LNCaP clone FGC (cell line): ENCODE measurements around the gene CAPRIN2.
A peak's percentile ranks its signal among the peaks of the same experiment; 100 is the strongest.

ENCODE experiments used
- DNase-seq: peaks from one replicate; pipeline ENCODE4 v3.0.0-alpha.2; 2011; ENCODE audit warnings: low read depth
- H3K4me3 ChIP-seq: 2 replicates; pipeline ENCODE4 v1.5.1; 2011; ENCODE audit warnings: mild to moderate bottlenecking, low read depth, low read length, control low read depth
- TF ChIP-seq, protein P1 (sequence below): IDR thresholded peaks from 2 replicates; pipeline ENCODE4 v1.5.1; 2012; ENCODE audit warnings: mild to moderate bottlenecking; ENCODE audit not compliant: control insufficient read depth, insufficient read depth; ENCODE audit errors: extremely low read depth

CAPRIN2 gene

DNA sequence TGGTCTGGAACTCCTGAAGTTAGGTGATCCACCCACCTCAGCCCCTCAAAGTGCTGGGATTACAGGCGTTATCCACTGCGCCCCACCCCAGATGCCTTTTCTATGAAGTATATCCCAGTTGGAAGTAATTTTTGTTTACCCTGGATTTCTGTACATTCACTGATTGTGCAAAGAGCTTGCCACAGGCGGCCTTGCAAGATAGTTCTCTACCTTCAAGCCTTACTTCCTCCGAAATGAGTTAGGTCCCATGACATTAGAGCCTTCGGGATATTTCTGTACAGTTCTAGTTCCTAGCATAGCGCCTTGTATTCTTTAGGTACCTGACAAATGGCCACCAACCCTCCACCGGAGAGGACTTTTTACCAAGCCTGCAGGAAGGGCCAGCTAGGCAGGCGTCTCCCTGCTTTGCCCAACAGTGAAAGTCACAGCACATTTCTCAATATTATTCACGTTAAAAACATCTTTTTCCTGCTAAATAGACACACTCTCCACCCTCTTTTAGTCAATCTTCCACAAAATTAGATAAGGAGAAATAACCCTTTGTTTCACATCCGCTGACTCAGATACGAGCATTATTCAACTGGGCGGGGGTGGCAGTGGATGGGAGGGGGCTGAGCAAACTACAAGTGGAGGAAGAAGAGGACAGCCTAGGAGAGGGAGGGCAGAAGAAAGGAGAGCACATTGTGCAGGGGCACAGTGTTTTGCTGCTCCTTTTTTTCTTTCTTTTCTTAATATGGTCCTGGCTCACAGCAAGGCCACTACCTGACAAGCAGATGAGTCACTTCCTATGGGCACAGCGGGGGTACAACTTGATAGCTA is 40.0 kb upstream of the CAPRIN2 start:
- no peak overlapping the region for H3K4me3 ChIP-seq
- TF ChIP-seq, protein P1, sequence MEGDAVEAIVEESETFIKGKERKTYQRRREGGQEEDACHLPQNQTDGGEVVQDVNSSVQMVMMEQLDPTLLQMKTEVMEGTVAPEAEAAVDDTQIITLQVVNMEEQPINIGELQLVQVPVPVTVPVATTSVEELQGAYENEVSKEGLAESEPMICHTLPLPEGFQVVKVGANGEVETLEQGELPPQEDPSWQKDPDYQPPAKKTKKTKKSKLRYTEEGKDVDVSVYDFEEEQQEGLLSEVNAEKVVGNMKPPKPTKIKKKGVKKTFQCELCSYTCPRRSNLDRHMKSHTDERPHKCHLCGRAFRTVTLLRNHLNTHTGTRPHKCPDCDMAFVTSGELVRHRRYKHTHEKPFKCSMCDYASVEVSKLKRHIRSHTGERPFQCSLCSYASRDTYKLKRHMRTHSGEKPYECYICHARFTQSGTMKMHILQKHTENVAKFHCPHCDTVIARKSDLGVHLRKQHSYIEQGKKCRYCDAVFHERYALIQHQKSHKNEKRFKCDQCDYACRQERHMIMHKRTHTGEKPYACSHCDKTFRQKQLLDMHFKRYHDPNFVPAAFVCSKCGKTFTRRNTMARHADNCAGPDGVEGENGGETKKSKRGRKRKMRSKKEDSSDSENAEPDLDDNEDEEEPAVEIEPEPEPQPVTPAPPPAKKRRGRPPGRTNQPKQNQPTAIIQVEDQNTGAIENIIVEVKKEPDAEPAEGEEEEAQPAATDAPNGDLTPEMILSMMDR = no peak
- DNase-seq = no peak

DNA sequence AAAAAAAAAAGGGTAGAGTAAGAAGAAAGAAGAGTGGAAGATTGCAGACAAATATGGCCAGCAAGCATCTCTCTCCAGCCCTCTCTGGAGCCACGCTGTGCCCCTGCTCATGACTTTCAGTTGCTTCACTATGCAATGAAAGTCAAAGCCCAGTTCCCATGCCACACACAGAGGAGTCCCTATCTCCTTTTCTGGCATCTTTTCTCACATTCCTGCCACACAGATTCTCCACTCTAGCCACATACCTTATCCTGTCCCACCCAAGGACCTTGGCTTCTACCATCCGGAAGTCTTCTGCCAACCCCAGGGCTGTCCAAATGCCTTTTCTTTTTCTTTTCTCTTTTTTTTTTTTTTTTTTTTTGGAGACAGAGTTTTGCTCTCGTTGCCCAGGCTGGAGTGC is 39.3 kb upstream of the CAPRIN2 start:
- TF ChIP-seq, protein P1 = no peak
- H3K4me3 ChIP-seq = no peak overlapping the region
- DNase-seq = no peak

DNA sequence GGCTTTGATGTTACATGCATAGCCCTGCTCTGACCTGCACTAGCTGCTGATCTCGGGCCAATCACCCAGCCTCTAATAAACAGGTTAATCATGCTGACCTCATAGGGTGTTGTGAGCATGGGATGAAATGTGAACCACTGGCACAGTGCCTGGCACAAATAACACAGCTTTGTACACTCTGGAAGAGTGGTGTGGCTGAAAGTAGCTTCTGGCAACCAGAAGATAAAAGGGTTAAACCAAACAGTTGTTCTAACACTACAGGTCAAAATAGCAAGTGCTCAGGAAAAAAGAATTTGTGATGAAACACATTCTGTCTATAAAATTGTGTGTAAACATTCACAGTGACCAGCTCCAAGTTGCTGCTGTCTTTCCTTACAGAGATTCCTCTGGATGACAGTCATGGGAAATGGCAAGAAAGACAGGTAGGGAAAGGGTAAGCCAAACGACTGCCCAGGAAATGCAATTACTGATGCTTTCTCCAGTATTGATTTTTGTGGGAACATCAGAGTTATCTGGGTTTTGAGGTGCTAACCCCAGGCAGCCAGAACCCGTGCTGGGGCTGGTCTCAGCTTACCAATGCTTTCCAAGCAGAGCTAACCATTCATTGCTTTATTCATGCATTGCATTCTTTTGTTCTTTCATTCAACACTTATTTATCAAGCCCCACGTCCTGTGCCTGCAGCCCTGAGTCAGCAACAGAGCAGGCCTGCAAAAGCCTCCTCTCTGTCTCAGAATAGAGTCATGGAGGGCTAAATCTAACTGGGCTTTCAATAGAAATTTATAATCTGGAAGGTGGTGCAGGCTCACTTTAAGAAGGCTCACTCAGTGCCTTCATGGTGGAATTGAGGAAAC is 38.1 kb upstream of the CAPRIN2 start:
- TF ChIP-seq, protein P1 = no peak
- DNase-seq = peak; percentile 94
- H3K4me3 ChIP-seq = no peak overlapping the region

DNA sequence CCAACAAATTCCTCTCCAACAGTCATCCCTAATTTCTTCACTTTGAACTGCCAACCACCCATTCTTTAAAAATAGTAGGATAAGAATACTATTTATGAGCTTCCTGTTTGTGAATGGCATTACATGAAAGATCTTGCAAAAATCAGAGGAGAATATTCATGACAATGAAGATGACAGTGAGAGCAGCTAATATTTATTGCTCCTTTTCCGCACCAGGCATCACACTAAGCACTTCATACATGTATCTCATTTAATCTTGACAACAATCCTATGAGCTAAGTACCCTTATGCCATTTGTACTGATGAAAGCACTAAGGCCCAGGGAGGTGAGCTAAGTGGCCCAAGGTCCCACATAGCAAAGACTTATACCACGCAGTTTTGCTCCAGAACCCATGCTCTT is 37.3 kb upstream of the CAPRIN2 start:
- H3K4me3 ChIP-seq = no peak overlapping the region
- TF ChIP-seq, protein P1 = no peak
- no peak for DNase-seq

DNA sequence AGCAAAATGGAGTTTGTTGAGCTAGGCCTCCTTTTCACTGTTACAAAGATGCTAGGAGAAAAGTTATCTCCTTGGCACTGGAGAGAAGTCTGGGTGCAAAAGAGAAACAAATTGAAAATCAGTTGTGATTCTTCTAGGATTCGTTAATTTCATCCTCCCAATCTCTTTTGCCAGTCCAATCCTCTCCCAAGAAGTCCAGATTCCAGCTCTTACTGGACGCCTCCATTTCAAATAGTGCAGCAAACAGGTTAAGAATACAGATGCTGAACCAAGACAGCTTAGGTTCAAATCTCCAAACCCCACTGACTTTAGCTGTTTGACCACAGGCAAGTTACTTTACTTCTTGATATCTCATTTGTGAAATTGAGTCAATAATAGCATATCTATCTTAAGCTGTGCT is 34.0 kb upstream of the CAPRIN2 start:
- no peak for DNase-seq
- no peak overlapping the region for H3K4me3 ChIP-seq
- TF ChIP-seq, protein P1 = no peak

DNA sequence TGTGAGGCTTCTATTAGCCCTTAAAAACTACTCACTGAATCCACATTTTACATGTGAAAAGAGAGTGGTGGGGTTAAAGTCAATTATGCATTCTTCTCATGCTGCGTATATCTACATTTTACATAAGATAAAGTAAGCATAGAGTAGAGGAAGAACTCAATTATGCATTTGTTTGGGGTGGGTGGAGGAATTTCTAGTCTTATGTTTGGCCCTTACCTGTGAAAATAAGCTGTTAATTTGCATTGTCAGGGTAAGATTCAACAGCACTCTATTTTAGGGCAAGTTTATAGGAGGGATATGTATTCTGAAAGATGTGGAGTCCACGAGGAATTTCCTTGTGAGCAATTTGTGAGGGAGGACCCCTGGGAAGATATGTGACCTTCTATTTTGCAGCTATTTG is 30.9 kb upstream of the CAPRIN2 start:
- TF ChIP-seq, protein P1 = no peak
- no peak overlapping the region for H3K4me3 ChIP-seq
- DNase-seq = no peak
